GM21737 (cell line): ENCODE results near the gene GAS7.

Experiments used
- ATAC-seq: cut with Tn5 transposase; IDR thresholded peaks from one replicate; pipeline ENCODE4 v1.9.1; 2021; ENCODE audit warnings: mild to moderate bottlenecking, moderate library complexity; ENCODE audit not compliant: unreplicated experiment

GAS7 gene

GRCh38 chr17:9900044-9900594 lies 298.3 kb downstream of the GAS7 start:
- no peak for ATAC-seq

DNA sequence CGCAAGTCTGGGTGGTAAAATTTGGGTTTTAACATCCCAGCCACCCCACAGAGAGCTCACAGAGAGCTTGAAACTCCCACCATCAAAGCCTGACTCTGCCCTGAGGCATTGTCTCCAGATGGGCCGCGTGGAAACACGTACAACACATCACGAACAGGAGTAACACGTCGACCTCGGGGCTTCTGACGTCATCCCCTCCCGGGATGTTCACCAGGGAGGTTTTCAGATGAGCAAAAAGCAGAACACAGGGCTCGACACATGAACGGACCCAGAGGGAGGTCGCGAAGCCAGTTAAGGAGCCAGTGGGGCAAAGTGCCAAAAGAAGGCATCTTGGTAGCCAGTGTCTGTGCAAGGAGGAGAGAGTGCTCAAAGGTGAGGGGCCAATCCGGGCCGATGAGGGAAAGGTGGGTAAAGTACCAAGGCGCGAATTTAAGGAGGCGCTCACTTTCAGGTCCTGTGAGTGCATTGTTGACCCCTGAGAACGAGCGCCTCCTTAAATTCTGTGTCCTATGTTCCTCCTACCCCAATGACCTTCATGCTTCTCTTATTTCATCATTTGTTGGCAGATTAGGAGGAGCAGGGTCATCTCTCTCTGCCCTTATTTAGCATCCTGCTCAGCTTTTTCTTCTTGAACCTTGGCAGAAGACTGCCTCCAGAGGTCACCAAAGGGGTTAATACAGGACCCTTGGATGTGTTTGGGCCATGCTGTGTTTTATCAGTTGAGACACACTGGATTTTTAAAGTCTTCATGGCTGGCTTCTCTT lies 298.9 kb downstream of the GAS7 start:
- no peak for ATAC-seq

DNA sequence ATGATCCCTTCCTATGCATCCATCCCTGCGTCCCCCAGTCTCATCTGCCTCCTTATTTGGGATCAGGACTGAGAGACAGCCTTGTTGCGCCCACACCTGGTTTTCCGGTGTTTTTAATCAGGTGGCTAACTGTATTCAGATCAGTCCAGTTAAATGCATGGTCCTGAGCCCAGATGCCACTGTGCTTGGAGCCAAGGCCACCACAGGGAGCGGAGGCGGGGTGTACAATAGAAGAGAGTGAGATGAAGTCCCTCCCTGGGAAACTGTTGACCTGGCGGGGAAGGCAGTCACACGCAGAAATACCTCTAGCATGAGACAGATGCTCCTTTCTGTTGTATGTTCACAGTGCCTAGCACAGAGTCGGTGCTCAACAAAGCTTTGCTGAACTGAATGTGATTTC lies 299.6 kb downstream of the GAS7 start:
- ATAC-seq = no peak

DNA sequence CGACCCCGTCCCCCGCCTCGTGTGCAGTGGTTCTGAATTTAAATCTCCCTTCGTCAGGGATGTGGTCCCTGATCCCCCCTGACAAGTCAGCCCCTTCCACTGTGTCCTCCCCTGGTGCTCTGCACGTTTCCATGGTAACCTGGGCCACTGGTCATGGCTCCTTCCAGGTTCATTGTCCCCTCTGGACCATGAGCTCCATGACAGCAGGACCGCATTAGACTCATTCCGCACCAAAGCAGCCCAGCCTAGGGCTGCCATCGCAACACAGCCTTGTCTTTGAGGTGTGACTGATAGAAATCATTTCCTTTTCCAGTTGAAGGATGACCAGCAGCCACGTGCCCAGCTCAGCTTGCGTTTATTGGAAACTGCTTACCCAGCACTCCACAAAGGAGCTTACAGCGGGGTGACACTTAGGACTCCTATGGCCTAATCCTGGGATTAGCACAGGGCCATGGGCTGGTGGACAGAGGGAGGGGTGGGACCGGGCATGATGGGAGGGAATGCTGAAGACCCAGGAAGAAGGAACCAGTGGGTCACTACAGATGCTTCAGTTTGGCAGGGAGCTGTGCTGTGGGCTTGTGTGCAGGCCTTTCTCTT lies 300.9 kb downstream of the GAS7 start:
- no peak for ATAC-seq

- no peak for ATAC-seq
Observed at GRCh38 chr17:9895923-9896322, 302.5 kb downstream of the GAS7 start.

DNA sequence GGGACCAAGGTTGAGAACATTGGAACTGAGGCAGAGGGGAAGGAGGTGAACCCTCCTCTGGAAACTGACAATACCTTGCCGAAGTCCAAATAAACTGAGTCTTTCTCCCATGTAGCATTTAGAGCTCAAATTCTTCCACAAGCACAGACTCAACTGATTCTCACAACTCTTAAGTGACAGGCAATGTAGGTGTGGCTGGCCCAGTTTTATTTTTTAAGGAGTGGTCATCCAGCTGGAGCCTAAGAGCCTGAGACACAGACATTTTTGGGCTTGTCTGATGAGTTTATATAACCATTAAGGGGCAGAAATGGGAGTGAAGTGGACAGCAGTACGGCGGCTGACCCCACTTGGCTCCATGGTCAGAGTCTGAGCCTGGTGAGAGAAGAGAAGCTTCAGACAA lies 304.2 kb downstream of the GAS7 start:
- no peak for ATAC-seq

DNA sequence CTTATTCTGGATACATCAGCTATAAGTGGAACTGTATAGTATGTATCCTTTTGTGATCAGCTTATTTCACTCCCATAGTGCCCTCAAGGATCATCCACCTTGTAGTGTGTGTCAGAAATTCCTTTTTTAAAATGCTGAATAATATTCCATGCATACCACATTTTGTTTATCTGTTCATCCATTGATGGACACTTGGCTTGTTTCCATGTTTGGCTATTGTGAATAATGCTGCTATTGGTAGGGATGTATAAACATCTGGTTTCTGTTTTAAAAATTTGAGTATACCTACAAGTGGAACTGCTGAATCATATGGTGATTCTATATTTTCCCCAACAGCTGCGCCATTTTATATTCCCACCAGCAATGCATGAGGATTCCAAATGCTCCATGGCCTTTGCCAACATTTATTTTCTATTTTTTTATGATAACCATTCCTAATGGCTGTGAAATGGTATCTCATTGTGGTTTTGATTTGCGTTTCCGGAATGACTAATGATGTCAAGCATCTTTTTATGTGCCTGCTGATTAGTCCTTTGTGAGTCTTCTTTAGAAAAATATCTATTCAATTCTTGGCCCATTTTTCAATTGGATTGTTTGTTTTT lies 304.9 kb downstream of the GAS7 start:
- no peak for ATAC-seq

DNA sequence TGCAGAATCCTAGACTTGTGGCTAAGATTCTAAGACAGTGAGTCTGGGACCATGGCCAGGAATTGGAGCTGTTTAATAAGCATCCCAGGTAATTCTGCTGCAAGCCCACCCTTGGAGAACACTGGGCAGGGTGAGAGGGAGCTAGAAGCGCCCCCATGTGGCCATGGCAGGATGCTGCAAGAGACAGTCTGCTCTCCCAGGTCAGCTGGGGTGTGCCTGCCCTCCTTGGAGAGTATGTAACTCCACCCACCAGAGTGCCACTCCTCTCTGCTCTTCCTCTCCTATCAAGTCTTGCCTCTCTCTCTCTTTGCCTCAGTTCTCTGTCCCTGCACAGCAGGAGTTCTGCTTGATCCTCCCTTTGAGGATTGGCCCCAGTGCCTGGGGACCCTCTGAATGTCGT lies 308.3 kb downstream of the GAS7 start:
- ATAC-seq = no peak

GRCh38 chr17:9887508-9887907 lies 310.9 kb downstream of the GAS7 start:
- no peak for ATAC-seq

GRCh38 chr17:9886141-9886930 lies 312.1 kb downstream of the GAS7 start:
- no peak for ATAC-seq

DNA sequence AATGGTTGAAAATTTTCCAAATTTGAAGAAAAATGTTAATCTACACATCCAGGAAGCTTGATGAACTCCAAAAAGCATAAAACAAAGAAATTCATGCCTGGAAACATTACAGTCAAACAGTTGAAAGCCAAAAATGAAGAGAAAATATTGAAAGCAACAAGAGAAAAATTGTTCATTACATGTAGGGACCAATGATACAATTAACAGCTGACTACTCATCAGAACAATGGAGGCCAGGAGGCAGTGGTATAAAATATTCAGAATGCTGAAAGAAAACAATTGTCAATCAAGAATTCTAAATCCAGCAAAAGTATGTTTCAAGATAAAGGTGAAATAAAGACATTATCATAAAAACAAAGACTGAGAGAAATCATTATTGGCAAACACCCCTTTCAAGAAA lies 315.0 kb downstream of the GAS7 start:
- no peak for ATAC-seq

DNA sequence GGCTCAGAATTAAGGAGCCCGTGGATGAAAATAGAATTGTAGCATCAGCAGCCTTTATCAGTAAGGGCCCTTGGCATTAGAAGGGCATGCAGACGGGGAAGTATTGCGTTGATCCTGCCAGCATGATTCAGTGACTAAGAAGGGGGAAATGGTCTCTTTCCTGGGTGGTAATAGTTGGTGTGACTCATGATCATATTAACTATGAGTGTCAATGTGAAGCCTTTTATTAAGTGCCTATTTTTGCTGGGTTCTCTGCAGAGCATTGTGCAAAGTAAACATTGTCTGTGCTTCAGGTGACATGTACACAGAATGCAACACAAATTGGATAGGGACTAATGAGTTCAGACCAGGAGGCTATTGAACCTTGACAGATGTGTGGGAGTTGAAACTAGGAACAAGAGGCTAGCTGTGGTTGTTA lies 317.8 kb downstream of the GAS7 start:
- ATAC-seq = no peak

- ATAC-seq = no peak
Observed at GRCh38 chr17:9878786-9879525, 319.4 kb downstream of the GAS7 start.

GRCh38 chr17:9878356-9878755 lies 320.1 kb downstream of the GAS7 start:
- no peak for ATAC-seq

- ATAC-seq = no peak
Observed at GRCh38 chr17:9875441-9875840, 323.0 kb downstream of the GAS7 start.

DNA sequence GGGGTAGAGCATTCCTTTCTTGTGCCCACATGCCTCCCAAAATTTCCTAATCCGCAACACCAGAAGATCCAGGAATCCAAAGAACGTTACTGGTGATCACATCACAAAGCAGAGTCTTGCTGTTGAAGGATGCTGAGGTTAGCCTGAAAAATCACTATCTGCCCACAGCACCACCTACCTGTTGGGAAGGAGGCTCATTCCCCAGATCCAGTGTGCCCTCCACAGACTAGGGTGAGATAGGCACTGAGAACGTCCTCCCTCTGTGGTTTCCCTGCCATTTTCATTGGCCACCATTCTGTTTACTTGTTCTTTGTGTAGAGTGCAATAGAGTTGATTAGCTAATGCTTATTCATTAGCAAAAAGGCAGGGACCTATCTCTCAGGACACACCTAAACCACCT lies 323.7 kb downstream of the GAS7 start:
- ATAC-seq = no peak

DNA sequence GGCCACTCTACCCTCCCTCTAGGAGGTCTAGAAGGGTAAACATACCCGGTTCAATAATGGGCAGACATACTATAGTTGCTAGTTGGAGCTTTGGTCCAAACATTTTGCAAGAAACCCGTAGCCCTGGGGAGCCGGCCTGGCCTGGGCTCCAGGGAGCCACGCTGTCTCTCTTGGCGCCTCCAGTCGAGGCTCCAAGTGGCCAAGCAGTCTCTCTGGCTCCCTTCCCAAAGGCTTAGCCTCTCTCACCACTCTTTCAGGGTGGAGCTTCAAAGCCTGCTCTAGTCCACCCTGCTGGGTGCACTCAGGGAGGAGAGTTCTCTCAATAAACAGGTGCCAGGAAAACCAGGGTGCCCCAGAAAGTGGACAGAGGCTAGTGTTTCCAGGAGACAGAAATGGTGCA lies 325.6 kb downstream of the GAS7 start:
- ATAC-seq = no peak

- no peak for ATAC-seq
Observed at GRCh38 chr17:9868552-9868951, 329.9 kb downstream of the GAS7 start.

DNA sequence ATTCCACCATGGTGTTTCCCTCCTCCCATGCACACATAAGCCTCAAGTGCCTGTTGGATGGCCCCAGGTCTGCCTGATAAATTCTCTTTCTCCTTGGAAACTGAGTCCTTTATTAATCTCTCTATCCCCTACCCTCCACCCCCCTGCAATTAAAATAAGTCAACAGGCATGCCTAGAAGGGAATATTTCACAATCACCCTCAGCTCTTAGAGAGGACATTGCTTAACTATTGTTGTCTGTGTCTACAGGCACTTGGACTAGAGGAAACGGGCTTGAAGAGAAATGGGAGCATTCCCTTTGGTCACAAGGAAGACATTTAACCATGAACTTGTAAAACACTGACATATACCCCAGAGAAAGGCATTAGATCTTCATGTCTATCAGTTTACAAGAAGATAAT lies 332.8 kb downstream of the GAS7 start:
- no peak for ATAC-seq

- ATAC-seq = no peak
Observed at GRCh38 chr17:9862949-9863348, 335.5 kb downstream of the GAS7 start.

- ATAC-seq = no peak
Observed at GRCh38 chr17:9862220-9862619, 336.2 kb downstream of the GAS7 start.
